K562 treated with DMSO at 1 percent for 48 hours (cell line): Measurements from ENCODE around the gene ZDHHC12. TPM values are rescaled to one million over a fixed set of nuclear protein-coding genes. Genes with fewer than 3 reads are reported as not detected.

ENCODE experiments used
- total RNA-seq: library from RNA; unstranded; fragments of 300-600 nt; gene quantifications from 2 replicates; pipeline ENCODE4 v1.2.3, GENCODE V29; 2022; ENCODE audit warnings: low replicate concordance; ENCODE audit errors: extremely low read depth

The ZDHHC12 gene, protein sequence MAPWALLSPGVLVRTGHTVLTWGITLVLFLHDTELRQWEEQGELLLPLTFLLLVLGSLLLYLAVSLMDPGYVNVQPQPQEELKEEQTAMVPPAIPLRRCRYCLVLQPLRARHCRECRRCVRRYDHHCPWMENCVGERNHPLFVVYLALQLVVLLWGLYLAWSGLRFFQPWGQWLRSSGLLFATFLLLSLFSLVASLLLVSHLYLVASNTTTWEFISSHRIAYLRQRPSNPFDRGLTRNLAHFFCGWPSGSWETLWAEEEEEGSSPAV
- not detected in 2 replicates for total RNA-seq

DNA sequence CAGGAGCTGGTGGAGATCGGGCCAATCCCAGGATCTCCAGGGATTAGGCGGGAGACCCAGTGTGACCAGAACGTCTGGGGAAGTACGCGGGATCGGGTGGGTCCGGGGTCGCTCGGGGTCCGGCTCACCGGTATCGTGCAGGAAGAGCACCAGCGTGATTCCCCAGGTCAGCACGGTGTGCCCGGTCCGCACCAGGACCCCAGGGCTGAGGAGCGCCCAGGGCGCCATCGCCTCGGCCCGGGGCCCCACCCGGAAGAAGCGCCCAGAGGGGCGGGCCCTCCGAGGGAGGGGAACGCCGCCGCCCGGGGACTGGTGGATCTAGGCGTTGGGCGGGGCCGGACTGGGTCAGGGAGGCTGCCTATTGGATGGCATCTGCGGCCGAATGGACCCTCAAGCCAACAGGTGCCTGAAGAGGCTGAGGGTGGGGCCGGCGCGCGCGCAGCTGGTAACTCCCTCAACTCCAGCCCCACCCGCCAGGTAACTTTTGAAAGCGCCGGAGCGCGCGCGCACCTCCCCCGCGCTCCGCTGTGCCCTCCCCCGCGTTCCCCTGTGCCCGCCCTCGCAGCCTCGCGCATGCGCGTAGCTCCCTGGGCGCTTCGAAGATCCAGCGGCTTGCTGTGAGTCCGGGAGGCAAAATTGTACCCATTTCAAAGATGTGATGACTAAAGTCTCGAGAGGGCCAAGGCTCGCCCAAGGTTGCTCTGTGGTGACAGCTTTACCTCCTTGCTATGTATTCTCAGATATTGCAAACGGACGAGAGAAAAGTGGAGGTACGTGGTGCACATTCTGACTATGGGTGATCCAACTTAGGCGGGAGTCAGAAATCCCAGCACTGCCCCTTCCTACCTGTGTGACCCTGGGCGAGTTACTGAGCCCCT, at the start of gene ZDHHC12:
ZDHHC12 (minus strand) TSS at position 262 of the 878 bp plus-strand sequence; CDS start at position 228, 34 bp downstream.

DNA sequence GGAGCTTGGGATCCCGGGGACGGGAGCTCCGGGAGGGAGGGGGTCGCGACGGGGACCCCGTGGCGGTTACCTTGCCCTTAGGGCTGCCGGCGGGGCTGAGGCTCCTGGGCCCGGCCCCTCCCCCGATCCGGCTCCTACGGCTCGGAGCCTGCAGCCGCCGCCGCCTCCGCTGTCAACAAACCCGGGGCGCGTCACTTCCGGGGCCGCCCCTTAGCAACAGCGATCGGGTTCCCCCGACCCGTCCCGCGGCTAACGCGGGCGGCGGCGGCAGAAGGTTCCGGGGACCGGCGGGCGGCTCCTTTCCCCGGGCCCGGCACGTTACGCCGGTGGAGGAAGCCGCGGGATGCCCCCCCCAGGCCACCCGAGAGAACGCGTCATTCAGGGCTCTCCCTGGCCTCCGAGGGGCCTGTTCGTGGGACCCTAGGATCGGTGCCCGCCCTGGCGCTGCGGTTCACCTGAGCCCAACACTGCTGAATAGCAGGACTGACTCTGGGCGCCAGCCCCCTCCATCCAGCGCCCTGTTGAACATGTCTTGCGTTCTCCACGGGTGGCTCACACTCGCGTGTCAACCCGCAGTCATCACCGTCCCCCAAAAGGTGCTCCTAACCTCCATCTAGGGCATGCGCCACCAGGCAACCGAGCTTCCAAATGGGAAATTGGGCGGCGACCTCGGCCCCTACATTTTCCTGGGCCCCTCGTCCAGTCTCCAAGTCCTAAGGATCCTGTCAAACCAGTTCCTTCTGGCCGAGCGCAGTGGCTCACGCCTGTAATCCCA, 48.0 kb upstream of the ZDHHC12 start, which contains the start of gene ZER1:
ZER1 (minus strand) TSS at position 183 of the 775 bp plus-strand sequence. CDS start 16,362 bp downstream, outside the sequence.

DNA sequence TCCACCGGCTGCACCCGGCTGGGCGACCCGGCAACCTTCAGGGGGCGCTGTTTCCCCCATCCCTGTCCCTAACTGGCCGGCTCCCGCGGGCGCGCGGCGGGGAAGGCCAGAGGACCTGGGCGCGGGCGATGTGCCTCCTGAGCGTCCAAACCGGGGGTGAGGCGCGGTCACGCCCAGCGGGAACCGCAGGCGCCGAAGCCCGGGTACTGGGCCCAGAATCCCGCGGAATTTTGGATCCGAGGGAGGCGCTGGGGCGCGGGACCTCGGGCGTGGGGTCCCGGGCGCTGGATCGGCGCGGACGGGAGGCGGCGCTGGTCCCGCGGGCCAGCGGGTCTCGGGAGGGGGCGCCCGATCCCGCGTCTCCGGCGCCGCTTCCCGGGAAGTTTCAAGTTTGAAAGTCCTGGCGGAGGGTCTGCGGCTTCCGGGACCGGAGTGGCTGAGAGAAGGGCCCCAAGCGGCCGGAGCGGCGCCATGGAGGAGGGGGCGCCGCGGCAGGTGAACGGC, 21.4 kb downstream of the ZDHHC12 start, which contains the start of gene PKN3:
PKN3 (plus strand) TSS at position 59 of the 504 bp plus-strand sequence; CDS start at position 472, 413 bp downstream.

DNA sequence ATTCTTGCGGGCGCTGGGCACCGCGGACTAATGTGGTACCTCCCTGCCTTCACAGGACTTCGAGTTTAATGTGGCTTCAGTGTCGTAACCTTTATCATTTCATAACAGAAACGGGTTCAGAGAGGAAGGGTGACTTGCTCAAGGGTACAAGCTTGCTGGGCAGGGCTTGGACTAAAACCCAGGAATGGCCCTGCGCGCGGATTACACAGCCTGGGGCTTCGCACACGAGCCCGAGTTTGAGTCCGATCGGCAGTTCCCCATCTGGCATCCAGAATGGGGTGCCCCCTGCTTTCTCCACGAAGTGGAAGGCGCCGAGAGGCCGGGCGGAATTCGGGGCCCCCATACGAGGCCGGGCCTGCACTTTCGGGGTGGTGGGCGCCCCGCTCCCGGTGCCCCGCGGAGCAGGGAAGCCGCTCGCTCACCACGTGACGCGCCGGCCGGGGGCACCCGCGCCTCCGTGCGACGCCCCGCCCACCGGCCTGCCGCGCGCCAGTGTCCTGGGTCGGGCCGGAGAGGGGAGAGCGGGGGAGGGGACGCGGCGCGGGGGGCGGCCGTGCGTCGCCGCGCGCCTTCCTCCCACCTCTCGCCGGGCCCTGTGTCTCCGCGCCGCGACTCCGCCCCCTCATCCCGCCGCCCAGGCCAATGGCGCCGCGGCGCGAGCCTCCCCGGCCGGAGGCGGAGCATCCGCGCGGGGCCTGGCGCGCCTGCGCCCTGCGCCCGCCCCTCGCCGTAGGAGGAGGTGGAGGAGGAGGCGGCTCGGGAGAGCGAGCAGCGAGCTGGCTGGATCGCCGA, 35.2 kb downstream of the ZDHHC12 start, which contains the start of gene SET:
SET (plus strand) TSS at position 722 of the 792 bp plus-strand sequence. CDS start 361 bp downstream, outside the sequence.

Other genes starting within 250 kb of the ZDHHC12 start
- gene GLE1, start 219.4 kb downstream of the ZDHHC12 start, total RNA-seq = not detected in 2 replicates
- gene SPTAN1, start 171.5 kb downstream of the ZDHHC12 start, total RNA-seq = not detected in 2 replicates
- not detected in 2 replicates for gene DYNC2I2, start 67.3 kb downstream of the ZDHHC12 start, total RNA-seq
- 792 TPM in 1 of 2 replicates, not detected in the other for gene SET, start 34.9 kb downstream of the ZDHHC12 start, total RNA-seq
- gene PKN3, start 21.6 kb downstream of the ZDHHC12 start, total RNA-seq = not detected in 2 replicates
- not detected in 2 replicates for gene ZER1, start 47.8 kb upstream of the ZDHHC12 start, total RNA-seq
- not detected in 2 replicates for gene TBC1D13, start 63.1 kb upstream of the ZDHHC12 start, total RNA-seq
- not detected in 2 replicates for gene ENDOG, start 94.4 kb upstream of the ZDHHC12 start, total RNA-seq
- 1,149 TPM in 1 of 2 replicates, not detected in the other for gene SPOUT1, start 105.7 kb upstream of the ZDHHC12 start, total RNA-seq
- not detected in 2 replicates for gene KYAT1, start 157.8 kb upstream of the ZDHHC12 start, total RNA-seq
- gene LRRC8A, start 158.0 kb upstream of the ZDHHC12 start, total RNA-seq = not detected in 2 replicates
- gene PHYHD1, start 196.9 kb upstream of the ZDHHC12 start, total RNA-seq = not detected in 2 replicates
- not detected in 2 replicates for gene DOLK, start 223.5 kb upstream of the ZDHHC12 start, total RNA-seq
- gene NUP188, start 223.6 kb upstream of the ZDHHC12 start, total RNA-seq = 457 TPM in 1 of 2 replicates, not detected in the other